ENCODE results near the gene ZCWPW2. TPM values are rescaled to one million over a fixed set of nuclear protein-coding genes. Genes with fewer than 3 reads are reported as not detected.

The ZCWPW2 gene
- total and polyA plus RNA-seq, 2 of the 4 experiments (the other 2 are of a cell fraction) = 0.18 to 0.24 TPM

DNA sequence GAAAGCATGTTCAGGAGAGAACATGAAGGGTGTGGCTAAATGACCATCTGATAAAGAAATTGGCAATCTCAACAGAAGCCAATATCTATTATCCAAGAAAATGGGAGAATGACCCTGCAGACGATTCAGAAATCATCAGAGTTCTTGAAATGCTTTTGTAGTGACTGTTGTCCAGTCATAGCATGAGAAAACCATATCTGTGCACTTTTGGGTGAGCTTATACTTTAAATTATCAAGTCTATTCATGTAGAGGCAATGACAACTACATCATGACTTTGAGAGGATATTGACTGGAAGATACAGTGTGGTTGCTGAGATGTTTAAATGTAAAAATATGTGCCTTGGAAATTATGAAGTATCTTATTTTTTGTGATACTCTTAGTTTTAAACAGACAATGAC lies 57.7 kb downstream of the ZCWPW2 start:
- Histone ChIP-seq H3K36me3 (ENCODE audit: control insufficient read depth, insufficient read depth, low read length) (no peaks in the 10 kb centered on the region), H2BK120ac (ENCODE audit: low read depth, low read length) (no peak overlapping the region), H3K79me1 (ENCODE audit: low read depth in 1 of 2, low read length in 2 of 2) (no peaks in the 10 kb centered on the region), H2AK9ac (replicated peaks; ENCODE audit: low read depth, low read length, poor library complexity) (no peak overlapping the region), H2BK5ac (ENCODE audit: low read depth, low read length, poor library complexity, severe bottlenecking) (no peak overlapping the region), H3K56ac (ENCODE audit: extremely low read depth, insufficient read depth, low read length) (no peak overlapping the region), H3K9me3 (ENCODE audit: control insufficient read depth, insufficient read depth, low read length) (no peaks in the 10 kb centered on the region), H3K4me3 (ENCODE audit: insufficient read depth, low read depth, low read length) (no peak overlapping the region), H3K27me3 (ENCODE audit: control insufficient read depth, insufficient read depth, low read length) (no peaks in the 10 kb centered on the region), H3K18ac (ENCODE audit: low read depth, low read length) (no peak overlapping the region), H2BK20ac (ENCODE audit: low read depth, low read length) (no peak overlapping the region), H2AFZ (replicated peaks; ENCODE audit: low read length, poor library complexity) (no peak overlapping the region), H4K8ac (ENCODE audit: low read depth in 2 of 2, low read length in 2 of 2) (no peak overlapping the region), H3K27ac (ENCODE audit: insufficient read depth, low read length) (no peak overlapping the region), H3K4me1 (ENCODE audit: control insufficient read depth, insufficient read depth, low read length) (no peaks in the 10 kb centered on the region), H4K91ac (ENCODE audit: insufficient read depth, low read depth, low read length) (no peak overlapping the region), H3K9me1 (ENCODE audit: insufficient read depth, low read length) (no peaks in the 10 kb centered on the region), H3K23ac (ENCODE audit: low read depth, low read length) (no peak overlapping the region), H3K14ac (replicated peaks; ENCODE audit: low read depth, low read length) (no peak overlapping the region), H3K4me2 (ENCODE audit: low read depth, low read length) (no peak overlapping the region), H2BK15ac (ENCODE audit: low read depth, low read length) (no peak overlapping the region), H3K9ac (ENCODE audit: low read depth, low read length) (no peak overlapping the region), H3K4ac (ENCODE audit: low read depth, low read length) (no peak overlapping the region), H4K20me1 (ENCODE audit: insufficient read depth, low read length) (no peaks in the 10 kb centered on the region), H4K5ac (ENCODE audit: low read depth, low read length) (no peak overlapping the region), H2AK5ac (ENCODE audit: low read depth, low read length) (no peak overlapping the region)
- BruUV-seq (replicated peaks) = no TSS peak
- no CpG with 5 or more reads among the region's 1 CpG for WGBS, 2 experiments (ENCODE audit: extremely low coverage in 2 of 2, insufficient read length in 1 of 2)
- in situ Hi-C loops (cut with MboI; ENCODE audit: low sequenced_read_pairs) = no loop called here
- DNase-seq (no peak), ATAC-seq (ENCODE audit: low read depth) (no peak)
- ChIA-PET POLR2A (ENCODE audit: unreplicated experiment) (no interaction called here), CTCF (interaction anchor here (0.6 kb wide), 2 partner anchors 20 to 197 kb away, joined by 3 to 4 read pairs; no protein-coding TSS in a partner anchor)
- no peak for TF ChIP-seq FOS (IDR thresholded peaks at IDR 0.05; ENCODE audit: low read depth, low read length)
- TF ChIP-seq RAD21 (IDR thresholded peaks at IDR 0.05; ENCODE audit: low read length) = no peak
- no peak for TF ChIP-seq POLR2A (IDR thresholded peaks at IDR 0.05; ENCODE audit: low read depth, low read length)
- TF ChIP-seq MAZ (IDR thresholded peaks at IDR 0.05; ENCODE audit: borderline replicate concordance, low read depth, low read length) = no peak
- dilution Hi-C loops (cut with HindIII; ENCODE audit: low sequenced_read_pairs, unreplicated experiment) = no loop called here
- intact Hi-C loops (cut with micrococcal nuclease) = no loop called here

All from IMR-90 (cell line).